Measurements from ENCODE around the gene SMIM29. TPM values are rescaled to one million over a fixed set of nuclear protein-coding genes. Genes with fewer than 3 reads are reported as not detected.

The SMIM29 gene
- polyA plus RNA-seq, 3 donors from 2014 or later = 86.1 to 101 (median 89.1) TPM

DNA sequence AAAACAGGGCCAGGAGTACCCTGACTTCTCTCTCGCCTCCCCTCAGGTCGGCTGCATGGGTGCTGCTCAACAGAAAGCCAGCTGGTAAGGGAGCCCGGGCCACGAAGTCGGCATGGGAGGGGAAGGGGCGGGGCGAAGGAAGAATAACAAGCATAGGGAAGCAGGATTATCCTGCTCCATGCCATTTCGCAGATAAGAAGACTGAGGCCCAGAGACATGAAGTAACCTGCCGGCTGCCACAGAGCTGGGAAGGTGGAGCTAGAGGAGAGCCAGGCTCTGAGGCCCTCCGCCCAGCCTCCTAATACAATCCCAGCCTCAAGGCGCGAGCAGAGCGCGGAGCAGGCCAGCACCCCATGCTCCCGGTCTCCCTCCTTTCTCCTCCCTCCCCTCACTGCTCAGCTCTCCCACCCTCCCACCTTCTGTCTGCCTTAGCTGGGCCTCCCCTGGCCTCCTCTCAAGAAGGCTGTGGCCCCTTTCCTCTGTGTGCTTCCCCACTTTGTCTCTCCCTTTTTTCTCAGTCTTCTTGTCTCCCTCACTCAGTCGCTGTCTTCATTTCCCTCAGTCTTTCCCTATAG lies 25.3 kb downstream of the SMIM29 start:
- Mint-ChIP-seq H3K9me3 (no peaks in the 10 kb centered on the region), H3K4me1 (peaks cover 6 to 14% of the 10 kb centered on the region in 2 donors), H3K27ac (peak overlapping the region; percentile 83 to 98 (median 94)), H3K36me3 (no peaks in the 10 kb centered on the region), H3K27me3 (ENCODE audit: low read depth in 3 of 3) (peaks cover 0 to 2% (median 0%) of the 10 kb centered on the region in 3 donors), H3K4me3 (peak overlapping the region; percentile 40 to 76 (median 68))
- DNase-seq = no peak

DNA sequence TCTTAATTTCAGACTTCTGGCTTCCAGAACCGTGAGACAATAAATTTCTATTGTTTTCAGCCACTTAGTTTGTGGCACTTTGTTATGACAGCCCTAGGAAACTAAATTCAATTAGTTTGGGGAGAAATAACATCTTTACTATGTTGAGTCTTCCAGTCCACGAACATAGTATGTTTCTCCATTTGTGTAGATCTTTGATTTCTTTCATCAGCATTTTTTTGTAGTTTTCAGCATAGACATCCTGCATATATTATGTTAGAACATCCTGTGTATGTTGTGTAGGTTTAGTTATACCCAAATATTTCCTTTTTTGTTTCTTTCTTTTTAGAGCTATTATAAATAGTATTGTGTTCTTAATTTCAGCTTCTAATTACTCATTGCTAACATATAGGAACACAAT lies 30.1 kb downstream of the SMIM29 start:
- Mint-ChIP-seq H3K4me3 (no peak overlapping the region), H3K27me3 (ENCODE audit: low read depth in 3 of 3) (peaks cover 0 to 2% (median 0%) of the 10 kb centered on the region in 3 donors), H3K9me3 (no peaks in the 10 kb centered on the region), H3K36me3 (no peaks in the 10 kb centered on the region), H3K4me1 (peaks cover 2 to 3% of the 10 kb centered on the region in 2 donors), H3K27ac (peak overlapping the region in 1 of 6 donors; percentile 41)
- no peak for DNase-seq

DNA sequence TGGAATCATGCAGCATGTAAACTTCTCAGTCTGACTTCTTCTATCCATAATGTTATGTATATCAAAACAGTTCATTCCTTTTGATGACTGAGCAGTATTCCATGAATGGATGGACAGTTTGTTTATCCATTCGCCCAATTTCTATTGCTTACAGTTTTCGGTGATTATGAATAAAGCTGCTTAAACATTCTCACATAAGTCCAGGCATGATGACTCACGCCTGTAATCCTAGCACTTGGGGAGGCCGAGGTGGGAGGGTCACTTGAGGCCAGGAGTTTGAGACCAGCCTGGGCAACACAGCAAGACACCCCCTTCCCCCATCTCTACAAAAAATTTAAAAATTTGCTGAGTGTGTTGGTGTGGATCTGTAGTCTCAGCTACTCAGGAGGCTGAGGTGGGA lies 35.0 kb downstream of the SMIM29 start:
- H3K4me3 Mint-ChIP-seq = no peak overlapping the region
- no peaks in the 10 kb centered on the region for H3K36me3 Mint-ChIP-seq
- H3K27ac Mint-ChIP-seq = no peak overlapping the region

DNA sequence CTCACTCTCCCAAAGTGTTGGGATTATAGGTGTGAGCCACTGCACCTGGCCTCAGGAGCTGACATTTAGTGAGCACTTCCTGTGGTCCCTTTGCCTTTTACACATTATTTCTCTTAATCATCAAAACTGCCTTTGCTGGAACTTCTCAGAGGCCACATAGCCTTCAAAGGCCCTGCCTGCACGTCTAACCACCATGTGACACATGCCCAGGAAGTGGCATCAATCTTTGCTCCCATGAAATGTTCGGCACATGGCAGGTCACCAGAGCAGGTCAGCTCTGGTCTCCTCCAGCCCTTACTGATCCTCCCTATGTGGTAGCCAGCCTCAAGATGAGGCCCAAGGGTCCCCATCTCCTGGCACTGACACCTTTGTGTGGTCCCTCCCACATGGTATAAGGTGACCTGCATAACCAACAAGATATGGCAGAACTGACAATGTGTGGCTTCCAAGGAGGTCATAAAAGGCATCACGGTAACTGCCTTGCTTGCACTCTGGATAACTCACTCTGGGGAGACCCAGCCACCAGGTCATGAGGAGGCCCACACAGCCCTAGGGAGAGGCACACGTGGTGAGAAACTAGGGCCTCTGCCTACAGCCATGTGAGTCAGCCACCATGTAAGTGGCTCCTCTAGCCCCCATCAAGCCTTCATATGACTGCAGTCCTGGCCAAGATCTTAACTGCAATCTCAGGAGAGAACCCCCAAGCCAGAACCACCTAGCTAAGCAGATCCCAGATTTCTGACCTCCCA lies 40.9 kb downstream of the SMIM29 start:
- Mint-ChIP-seq H3K9me3 (no peaks in the 10 kb centered on the region), H3K36me3 (no peaks in the 10 kb centered on the region), H3K4me1 (peaks cover 5 to 6% of the 10 kb centered on the region in 2 donors), H3K27me3 (ENCODE audit: low read depth in 3 of 3) (peaks cover 0 to 1% (median 0%) of the 10 kb centered on the region in 3 donors), H3K4me3 (no peak overlapping the region), H3K27ac (peak overlapping the region in 3 of 6 donors; percentile 23 to 35 (median 33))
- DNase-seq = no peak

More for the DNA sequence above, 35.0 kb downstream of the SMIM29 start:
- no peaks in the 10 kb centered on the region for H3K4me1 Mint-ChIP-seq
- H3K9me3 Mint-ChIP-seq = no peaks in the 10 kb centered on the region
- H3K27me3 Mint-ChIP-seq (ENCODE audit: low read depth in 3 of 3) = no peaks in the 10 kb centered on the region
- no peak for DNase-seq

DNA sequence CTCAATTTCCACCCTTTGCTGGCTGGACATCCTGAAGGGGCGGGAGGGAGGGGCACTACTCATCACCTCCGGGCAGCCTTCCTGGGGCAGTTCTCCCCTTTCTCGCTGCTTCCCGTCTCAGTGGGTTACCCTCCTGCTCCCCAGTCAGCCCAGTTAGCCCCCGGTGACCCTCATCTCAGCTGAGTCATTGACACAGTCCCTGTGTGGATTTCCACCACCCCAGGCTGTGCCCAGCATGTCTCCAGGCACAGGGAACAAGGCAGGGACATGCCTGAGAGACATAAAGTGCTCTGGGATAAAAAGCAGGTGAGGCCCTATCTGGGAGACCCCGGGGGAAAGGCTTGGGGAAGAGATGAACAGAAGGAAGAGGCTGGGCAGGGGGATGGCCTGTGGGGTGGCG lies 42.1 kb downstream of the SMIM29 start:
- Mint-ChIP-seq H3K9me3 (no peaks in the 10 kb centered on the region), H3K27me3 (ENCODE audit: low read depth in 3 of 3) (peaks cover 0 to 2% (median 1%) of the 10 kb centered on the region in 3 donors), H3K36me3 (no peaks in the 10 kb centered on the region)

DNA sequence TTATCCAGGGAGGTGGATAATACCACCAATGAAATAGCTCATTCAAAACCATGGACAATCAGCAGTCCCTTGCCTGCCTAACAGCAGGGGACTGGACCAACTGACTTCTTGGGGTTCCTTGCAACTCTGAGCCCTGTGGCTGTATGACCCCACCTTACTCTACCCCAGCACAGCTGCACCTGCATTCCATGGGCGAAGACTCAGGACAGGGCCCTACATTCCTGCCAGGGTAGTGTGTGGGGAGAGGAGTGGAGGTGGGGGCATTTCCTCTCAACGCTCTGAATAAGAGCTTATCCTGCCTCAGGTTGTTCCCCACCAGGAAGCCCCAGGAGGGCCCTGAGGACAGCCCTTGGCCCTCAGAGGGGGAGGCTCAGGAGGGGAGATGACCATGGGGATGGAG lies 42.9 kb downstream of the SMIM29 start:
- no peak overlapping the region for H3K4me3 Mint-ChIP-seq
- H3K36me3 Mint-ChIP-seq = no peaks in the 10 kb centered on the region
- H3K27me3 Mint-ChIP-seq (ENCODE audit: low read depth in 3 of 3) = peaks cover 0 to 7% (median 1%) of the 10 kb centered on the region in 3 donors
- no peak for DNase-seq
- H3K27ac Mint-ChIP-seq = no peak overlapping the region
- peaks cover 5 to 6% of the 10 kb centered on the region in 2 donors for H3K4me1 Mint-ChIP-seq
- H3K9me3 Mint-ChIP-seq = no peaks in the 10 kb centered on the region

More for the DNA sequence above, 42.1 kb downstream of the SMIM29 start:
- Mint-ChIP-seq H3K4me1 (peaks cover 5 to 6% of the 10 kb centered on the region in 2 donors), H3K27ac (peak overlapping the region in 1 of 6 donors; percentile 14), H3K4me3 (no peak overlapping the region)
- no peak for DNase-seq

DNA sequence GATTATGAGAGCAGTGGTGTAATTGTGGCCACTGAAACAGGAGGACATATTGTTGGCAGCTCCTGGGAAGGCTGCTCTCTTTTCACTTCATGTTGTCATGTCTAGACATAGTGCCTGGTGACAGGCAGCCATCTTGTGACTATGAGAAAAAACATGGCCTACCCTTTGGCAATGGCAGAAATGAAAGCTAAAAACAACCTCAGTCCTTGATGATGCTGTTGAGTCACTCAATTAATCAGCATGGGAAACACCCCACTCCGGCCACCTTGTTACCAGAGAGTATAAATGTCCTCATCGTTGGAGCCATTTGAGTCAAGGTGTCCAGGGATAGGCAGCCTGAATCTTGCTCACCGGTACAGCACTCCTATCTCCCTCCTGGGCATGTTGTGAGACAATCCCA lies 43.3 kb downstream of the SMIM29 start:
- Mint-ChIP-seq H3K4me1 (peaks cover 5 to 6% of the 10 kb centered on the region in 2 donors), H3K27ac (no peak overlapping the region), H3K36me3 (no peaks in the 10 kb centered on the region), H3K4me3 (no peak overlapping the region), H3K9me3 (no peaks in the 10 kb centered on the region), H3K27me3 (ENCODE audit: low read depth in 3 of 3) (peaks cover 0 to 9% (median 1%) of the 10 kb centered on the region in 3 donors)
- no peak for DNase-seq

DNA sequence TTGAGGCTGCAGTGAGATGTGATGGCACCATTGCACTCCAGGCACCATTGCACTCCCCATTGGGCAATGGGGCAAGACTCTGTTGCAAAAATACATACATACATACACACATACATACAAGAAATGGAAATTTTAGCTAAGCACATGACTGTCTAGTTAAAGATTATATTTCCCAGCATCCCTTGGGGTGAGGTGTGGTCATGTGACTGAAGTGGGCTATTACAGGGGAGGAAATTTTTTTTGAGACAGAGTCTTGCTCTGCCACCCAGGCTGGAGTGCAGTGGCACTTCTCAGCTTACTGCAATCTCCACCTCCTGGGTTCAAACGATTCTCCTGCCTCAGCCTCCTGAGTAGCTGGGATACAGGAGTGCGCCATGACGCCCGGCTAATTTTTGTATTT lies 44.1 kb downstream of the SMIM29 start:
- H3K9me3 Mint-ChIP-seq = no peaks in the 10 kb centered on the region
- H3K27me3 Mint-ChIP-seq (ENCODE audit: low read depth in 3 of 3) = peaks cover 1 to 9% (median 2%) of the 10 kb centered on the region in 3 donors
- no peak for DNase-seq
- no peaks in the 10 kb centered on the region for H3K36me3 Mint-ChIP-seq
- no peak overlapping the region for H3K27ac Mint-ChIP-seq
- H3K4me1 Mint-ChIP-seq = peaks cover 5 to 6% of the 10 kb centered on the region in 2 donors
- H3K4me3 Mint-ChIP-seq = no peak overlapping the region

DNA sequence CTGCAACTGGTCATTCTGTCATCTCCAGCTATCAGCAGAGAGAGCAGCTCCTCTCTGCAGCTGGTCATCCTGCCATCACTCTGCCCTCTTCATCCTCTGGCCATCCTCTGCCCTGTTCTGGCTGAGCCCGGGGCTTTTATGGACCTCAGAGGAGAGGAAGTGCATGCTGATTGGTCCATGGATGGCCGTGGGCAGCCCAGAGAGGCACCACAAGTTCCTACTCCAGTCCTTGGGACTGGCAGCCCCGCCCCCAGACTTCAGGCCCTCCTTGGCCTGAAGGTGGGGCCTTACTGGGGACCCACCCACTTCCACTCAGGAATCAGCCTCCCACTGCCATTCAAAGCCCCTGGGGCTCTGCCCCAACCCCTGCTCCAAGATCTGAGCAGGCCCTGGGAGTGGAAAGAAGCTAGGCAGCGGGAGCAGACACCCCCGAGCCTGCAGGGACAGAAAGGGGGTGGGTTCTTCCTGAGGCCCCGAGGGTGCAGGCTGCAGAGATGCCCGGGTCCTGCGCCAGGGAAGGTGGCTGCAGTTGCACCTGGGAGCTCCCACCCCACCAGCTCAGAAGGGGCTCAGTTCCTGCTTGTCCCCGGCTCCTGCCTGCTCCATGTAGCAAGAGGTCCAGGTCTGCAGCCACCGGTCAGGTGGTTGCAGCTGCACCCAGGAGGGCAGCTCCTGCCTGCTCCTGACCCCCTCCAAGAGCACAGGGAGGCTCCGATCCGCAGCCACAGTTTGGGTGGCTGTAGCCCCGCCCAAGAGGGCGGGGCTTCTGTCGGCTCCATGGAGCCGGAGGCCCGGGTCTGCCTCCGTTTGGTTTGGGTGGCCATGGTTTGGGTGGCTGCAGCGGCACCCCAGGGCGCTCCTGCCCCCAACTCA lies 46.2 kb downstream of the SMIM29 start:
- peaks cover 1 to 9% (median 3%) of the 10 kb centered on the region in 3 donors for H3K27me3 Mint-ChIP-seq (ENCODE audit: low read depth in 3 of 3)
- H3K4me3 Mint-ChIP-seq = no peak overlapping the region
- H3K4me1 Mint-ChIP-seq = peaks cover under 1 to 1% of the 10 kb centered on the region in 2 donors
- H3K36me3 Mint-ChIP-seq = no peaks in the 10 kb centered on the region
- H3K9me3 Mint-ChIP-seq = no peaks in the 10 kb centered on the region
- no peak overlapping the region for H3K27ac Mint-ChIP-seq
- no peak for DNase-seq

DNA sequence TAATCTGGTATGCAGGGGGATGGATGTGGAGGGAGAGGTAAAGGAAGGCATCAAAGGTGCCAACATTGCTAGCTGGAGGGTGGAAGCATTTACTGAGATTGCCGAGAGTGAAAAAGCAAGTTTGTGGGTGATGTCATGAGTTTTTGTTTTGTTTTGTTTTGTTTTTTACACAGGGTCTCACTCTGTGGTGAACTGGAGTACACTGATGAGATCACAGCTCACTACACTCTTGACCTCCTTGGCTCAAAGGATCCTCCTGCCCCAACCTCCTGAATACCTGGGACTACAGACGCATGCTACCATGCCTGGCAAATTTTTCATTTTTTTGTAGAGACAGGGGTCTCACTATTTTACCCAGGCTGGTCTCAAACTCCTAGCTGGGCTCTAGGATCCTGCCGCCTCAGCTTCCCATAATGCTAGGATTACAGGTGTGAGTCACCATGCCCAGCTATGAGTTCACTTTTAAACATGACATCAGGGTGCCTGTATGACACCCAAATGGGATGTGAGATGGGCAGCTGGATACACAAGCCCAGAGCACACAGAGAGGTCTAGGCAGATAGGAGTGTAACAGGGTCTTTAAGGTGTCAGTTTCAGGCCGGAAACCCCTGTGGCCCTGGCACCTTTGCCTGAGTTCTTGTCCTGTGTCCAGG lies 47.2 kb downstream of the SMIM29 start:
- peaks cover 1 to 9% (median 4%) of the 10 kb centered on the region in 3 donors for H3K27me3 Mint-ChIP-seq (ENCODE audit: low read depth in 3 of 3)
- H3K36me3 Mint-ChIP-seq = no peaks in the 10 kb centered on the region
- H3K27ac Mint-ChIP-seq = peak overlapping the region in 1 of 6 donors; percentile 25
- peaks cover 0 to under 1% of the 10 kb centered on the region in 2 donors for H3K4me1 Mint-ChIP-seq
- H3K9me3 Mint-ChIP-seq = no peaks in the 10 kb centered on the region
- DNase-seq = no peak
- H3K4me3 Mint-ChIP-seq = no peak overlapping the region

DNA sequence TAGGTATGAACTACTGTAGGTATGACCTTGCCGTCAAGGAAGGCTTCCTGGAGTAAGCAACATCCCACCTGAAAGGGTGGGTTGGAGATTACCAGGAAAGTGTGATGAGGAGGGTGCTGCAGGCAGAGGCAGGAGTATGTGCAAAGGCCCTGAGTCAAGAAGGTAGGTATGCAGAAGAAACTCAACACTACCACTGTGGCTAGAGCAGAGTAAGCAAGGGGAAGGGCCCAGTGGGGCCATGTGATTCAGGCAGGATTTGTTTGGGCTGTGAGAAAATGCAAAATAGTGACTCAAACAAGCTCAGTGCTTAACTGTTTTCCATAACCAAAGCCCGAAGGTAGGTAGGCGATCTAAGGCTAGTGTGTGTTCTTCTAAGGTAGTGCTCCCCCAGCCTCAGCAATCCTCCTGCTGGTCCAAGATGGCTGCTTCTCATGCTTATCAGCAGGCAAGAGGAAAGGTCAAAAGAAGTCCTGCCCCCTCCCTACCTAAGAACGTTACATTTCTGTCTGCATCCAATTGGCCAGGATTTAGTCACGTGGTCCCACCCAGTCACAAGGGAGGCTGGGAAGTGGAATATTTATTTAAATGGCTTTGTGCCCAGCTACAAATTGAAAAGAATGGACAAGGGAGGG lies 48.4 kb downstream of the SMIM29 start:
- no peak overlapping the region for H3K4me3 Mint-ChIP-seq
- peaks cover 4% of the 10 kb centered on the region in 2 donors for H3K4me1 Mint-ChIP-seq
- no peaks in the 10 kb centered on the region for H3K36me3 Mint-ChIP-seq
- no peaks in the 10 kb centered on the region for H3K9me3 Mint-ChIP-seq
- H3K27ac Mint-ChIP-seq = no peak overlapping the region
- DNase-seq = no peak
- H3K27me3 Mint-ChIP-seq (ENCODE audit: low read depth in 3 of 3) = peaks cover 1 to 9% (median 4%) of the 10 kb centered on the region in 3 donors

DNA sequence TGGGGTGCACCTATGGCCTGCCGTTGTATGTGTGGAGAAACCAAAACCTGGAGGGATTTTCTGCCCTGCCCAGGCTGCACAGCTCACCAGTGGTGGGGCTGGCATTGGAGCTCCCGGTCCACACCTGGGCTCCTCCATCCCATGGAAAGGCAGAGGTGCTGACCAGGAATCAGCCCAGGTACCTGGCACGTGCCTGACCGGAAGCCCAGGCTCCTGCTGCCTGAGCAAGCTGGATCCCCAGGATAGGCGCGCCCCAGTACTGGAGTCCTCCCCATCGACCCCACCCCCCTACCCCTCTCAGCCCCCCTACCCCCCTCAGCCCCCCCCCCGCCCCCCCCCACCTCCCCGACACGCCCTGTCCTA lies 52.0 kb downstream of the SMIM29 start:
- no peaks in the 10 kb centered on the region for H3K36me3 Mint-ChIP-seq
- no peaks in the 10 kb centered on the region for H3K9me3 Mint-ChIP-seq
- peaks cover 4% of the 10 kb centered on the region in 2 donors for H3K4me1 Mint-ChIP-seq
- H3K4me3 Mint-ChIP-seq = peak overlapping the region; percentile 79 to 87 (median 86)
- peaks cover 0 to 8% (median 4%) of the 10 kb centered on the region in 3 donors for H3K27me3 Mint-ChIP-seq (ENCODE audit: low read depth in 3 of 3)
- no peak for DNase-seq
- H3K27ac Mint-ChIP-seq = peak overlapping the region in 1 of 6 donors; percentile 81

Data from immature natural killer cell (primary cell).